Lower leg skin (tissue), 4 donors: ENCODE results near the gene PMFBP1. TPM values are rescaled to one million over a fixed set of nuclear protein-coding genes. Genes with fewer than 3 reads are reported as not detected.

Experiments
- DNase-seq, 2 donors: peaks; one replicate each; pipeline ENCODE4 v3.0.0-alpha.2; 2019; ENCODE audit warnings: low spot score in 2 of 2
- H3K4me3 ChIP-seq: fragments of 200-600 bp; sonication (generic); 2 replicates; pipeline ENCODE4 v1.5.1; 2017; ENCODE audit warnings: mild to moderate bottlenecking, low read depth; ENCODE audit not compliant: poor library complexity, severe bottlenecking
- CTCF ChIP-seq, 3 donors: fragments of 450-650 bp; IDR thresholded peaks; one replicate each; pipeline ENCODE4 v1.5.1; 2016; ENCODE audit warnings: antibody characterized with exemption in 3 of 3, mild to moderate bottlenecking in 3 of 3, moderate library complexity in 2 of 3
- POLR2A ChIP-seq, 2 donors: fragments of 450-650 bp; IDR thresholded peaks; one replicate each; pipeline ENCODE4 v1.6.1; 2016 to 2017; ENCODE audit warnings: antibody characterized with exemption in 2 of 2, mild to moderate bottlenecking in 1 of 2, moderate library complexity in 1 of 2
- WGBS, 2 donors: methylation state at CpG; one replicate each; pipeline ENCODE4 v1.1.5; 2018; 5-methylcytosine and 5-hydroxymethylcytosine counted together
- intact Hi-C: fragments of 100-400 bp; cut with DNase I; formaldehyde crosslinking; loops from one replicate; pipeline ENCODE4 v1.15.0; 2023; ENCODE audit warnings: low total_unique reads
- total RNA-seq, 4 donors: library from RNA; depleted of rRNA; stranded (reverse); fragments of >200 nt; gene quantifications; one replicate each; pipeline ENCODE4 v1.1.0, GENCODE V29; 2016

The PMFBP1 gene
- total RNA-seq, 4 donors from 2014 or later, result 0.17 to 2.9 (median 1.0) TPM

GRCh38 chr16:72168365-72168764 is 3.6 kb downstream of the PMFBP1 start:
- H3K4me3 ChIP-seq, result no peak overlapping the region
- WGBS, 2 donors, result 60 to 79% methylated on average over 2 of the region's 2 CpGs
- intact Hi-C loops, result no loop called here
- DNase-seq, result no peak
- TF ChIP-seq CTCF (IDR thresholded peaks at IDR 0.05), result no peak
- TF ChIP-seq POLR2A (IDR thresholded peaks at IDR 0.05), result no peak

DNA sequence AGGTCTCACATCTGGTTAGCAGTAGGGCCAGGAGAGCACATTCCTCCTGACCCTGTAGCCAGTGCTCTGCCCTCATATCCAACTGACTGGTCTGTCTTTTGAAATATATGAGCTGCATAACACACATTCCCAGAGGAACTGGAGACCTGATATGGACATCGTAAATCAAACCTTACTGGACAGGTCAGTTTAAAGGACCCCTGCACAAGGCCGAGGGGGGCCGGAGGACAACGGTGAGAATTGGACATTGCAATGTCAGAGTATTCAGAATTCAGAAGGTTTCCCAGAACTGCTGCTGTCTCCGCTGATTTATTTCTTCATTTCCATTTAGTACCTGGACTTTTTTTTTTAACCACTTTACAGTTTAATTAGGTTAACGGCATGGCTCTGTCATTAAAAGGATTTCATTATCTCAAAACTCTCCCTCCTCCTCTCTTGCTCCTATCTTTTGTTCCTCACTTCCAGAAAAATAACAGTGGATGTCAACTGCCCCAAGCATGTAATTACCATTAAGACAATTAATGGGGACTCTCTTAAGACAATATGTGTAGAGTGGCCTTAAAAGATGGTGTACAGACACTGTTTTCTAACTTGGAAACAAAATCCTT is 4.9 kb downstream of the PMFBP1 start:
- TF ChIP-seq CTCF (IDR thresholded peaks at IDR 0.05) (no peak), POLR2A (IDR thresholded peaks at IDR 0.05) (no peak)
- WGBS, 2 donors, result 70 to 74% methylated on average over 6 of the region's 6 CpGs
- DNase-seq, result no peak
- intact Hi-C loops, result no loop called here
- H3K4me3 ChIP-seq, result no peak overlapping the region

- no peak overlapping the region for H3K4me3 ChIP-seq
- intact Hi-C loops, result no loop called here
- 72 to 87% methylated on average over 2 of the region's 2 CpGs for WGBS, 2 donors
- no peak for TF ChIP-seq CTCF (IDR thresholded peaks at IDR 0.05)
- TF ChIP-seq POLR2A (IDR thresholded peaks at IDR 0.05), result no peak
- no peak for DNase-seq
Measured at GRCh38 chr16:72166151-72166550, 5.8 kb downstream of the PMFBP1 start.

- 59 to 67% methylated on average over 5 of the region's 5 CpGs for WGBS, 2 donors
- no peak overlapping the region for H3K4me3 ChIP-seq
- intact Hi-C loops, result no loop called here
- no peak for DNase-seq
- TF ChIP-seq POLR2A (IDR thresholded peaks at IDR 0.05) (no peak), CTCF (IDR thresholded peaks at IDR 0.05) (no peak)
Measured at GRCh38 chr16:72164691-72165090, 7.3 kb downstream of the PMFBP1 start.

GRCh38 chr16:72162105-72162692 is 9.8 kb downstream of the PMFBP1 start:
- intact Hi-C loops, result no loop called here
- no peak for TF ChIP-seq CTCF (IDR thresholded peaks at IDR 0.05)
- TF ChIP-seq POLR2A (IDR thresholded peaks at IDR 0.05), result no peak

GRCh38 chr16:72159801-72160200 is 12.2 kb downstream of the PMFBP1 start:
- WGBS, 2 donors, result 28% methylated on average over 2 of the region's 2 CpGs
- intact Hi-C loops, result no loop called here
- no peak overlapping the region for H3K4me3 ChIP-seq
- TF ChIP-seq CTCF (IDR thresholded peaks at IDR 0.05) (no peak), POLR2A (IDR thresholded peaks at IDR 0.05) (no peak)
- no peak for DNase-seq

More at GRCh38 chr16:72162105-72162692, 9.8 kb downstream of the PMFBP1 start:
- no peak for DNase-seq
- H3K4me3 ChIP-seq, result no peak overlapping the region
- WGBS, 2 donors, result 76 to 79% methylated on average over 6 of the region's 6 CpGs
